ENCODE data around the gene MX2. TPM values are rescaled to one million over a fixed set of nuclear protein-coding genes. Genes with fewer than 3 reads are reported as not detected.

Gene MX2
- total and polyA plus RNA-seq, 4 donors = 0.69 to 4.7 (median 2.2) TPM

- no peaks in the 10 kb centered on the region for H3K9me3 ChIP-seq (ENCODE audit: control insufficient read depth in 4 of 4, low read length in 3 of 4)
- no peak overlapping the region for H3K4me3 ChIP-seq (ENCODE audit: low read depth in 1 of 3, low read length in 3 of 3)
- peaks cover 0 to 4% (median 0%) of the 10 kb centered on the region in 4 donors for H3K4me1 ChIP-seq (ENCODE audit: control insufficient read depth in 4 of 4, insufficient read depth in 4 of 4, low read length in 3 of 4)
- DNase-seq (ENCODE audit: low spot score) = no peak
- TF ChIP-seq SP1 (IDR thresholded peaks at IDR 0.05) (no peak), TAF1 (conservative IDR thresholded peaks at IDR 0.05) (no peak), CTCF (IDR thresholded peaks at IDR 0.05; ENCODE audit: low read depth, low read length, missing input control) (no peak), NR2F2 (IDR thresholded peaks at IDR 0.05) (no peak), ATF3 (IDR thresholded peaks at IDR 0.05) (no peak), GABPA (IDR thresholded peaks at IDR 0.05 in 1 of 2, conservative IDR thresholded peaks at IDR 0.05 in 1 of 2) (no peak), EGR1 (IDR thresholded peaks at IDR 0.05; ENCODE audit: low read depth in 2 of 2) (no peak), HNF4A (conservative IDR thresholded peaks at IDR 0.05) (no peak), RAD21 (IDR thresholded peaks at IDR 0.05) (no peak), MAX (IDR thresholded peaks at IDR 0.05) (no peak), FOXA2 (IDR thresholded peaks at IDR 0.05) (no peak), YY1 (IDR thresholded peaks at IDR 0.05) (no peak), FOXA1 (IDR thresholded peaks at IDR 0.05) (no peak), RXRA (IDR thresholded peaks at IDR 0.05) (no peak), HNF4G (IDR thresholded peaks at IDR 0.05) (no peak), ZBTB33 (IDR thresholded peaks at IDR 0.05) (no peak), JUND (IDR thresholded peaks at IDR 0.05) (no peak)
- TF ChIP-seq, protein P1, sequence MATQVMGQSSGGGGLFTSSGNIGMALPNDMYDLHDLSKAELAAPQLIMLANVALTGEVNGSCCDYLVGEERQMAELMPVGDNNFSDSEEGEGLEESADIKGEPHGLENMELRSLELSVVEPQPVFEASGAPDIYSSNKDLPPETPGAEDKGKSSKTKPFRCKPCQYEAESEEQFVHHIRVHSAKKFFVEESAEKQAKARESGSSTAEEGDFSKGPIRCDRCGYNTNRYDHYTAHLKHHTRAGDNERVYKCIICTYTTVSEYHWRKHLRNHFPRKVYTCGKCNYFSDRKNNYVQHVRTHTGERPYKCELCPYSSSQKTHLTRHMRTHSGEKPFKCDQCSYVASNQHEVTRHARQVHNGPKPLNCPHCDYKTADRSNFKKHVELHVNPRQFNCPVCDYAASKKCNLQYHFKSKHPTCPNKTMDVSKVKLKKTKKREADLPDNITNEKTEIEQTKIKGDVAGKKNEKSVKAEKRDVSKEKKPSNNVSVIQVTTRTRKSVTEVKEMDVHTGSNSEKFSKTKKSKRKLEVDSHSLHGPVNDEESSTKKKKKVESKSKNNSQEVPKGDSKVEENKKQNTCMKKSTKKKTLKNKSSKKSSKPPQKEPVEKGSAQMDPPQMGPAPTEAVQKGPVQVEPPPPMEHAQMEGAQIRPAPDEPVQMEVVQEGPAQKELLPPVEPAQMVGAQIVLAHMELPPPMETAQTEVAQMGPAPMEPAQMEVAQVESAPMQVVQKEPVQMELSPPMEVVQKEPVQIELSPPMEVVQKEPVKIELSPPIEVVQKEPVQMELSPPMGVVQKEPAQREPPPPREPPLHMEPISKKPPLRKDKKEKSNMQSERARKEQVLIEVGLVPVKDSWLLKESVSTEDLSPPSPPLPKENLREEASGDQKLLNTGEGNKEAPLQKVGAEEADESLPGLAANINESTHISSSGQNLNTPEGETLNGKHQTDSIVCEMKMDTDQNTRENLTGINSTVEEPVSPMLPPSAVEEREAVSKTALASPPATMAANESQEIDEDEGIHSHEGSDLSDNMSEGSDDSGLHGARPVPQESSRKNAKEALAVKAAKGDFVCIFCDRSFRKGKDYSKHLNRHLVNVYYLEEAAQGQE (IDR thresholded peaks at IDR 0.05) = no peak
- no peak overlapping the region for H3K27ac ChIP-seq (ENCODE audit: low read depth in 1 of 2, low read length in 2 of 2)
- H3K36me3 ChIP-seq (ENCODE audit: control insufficient read depth in 4 of 4, insufficient read depth in 3 of 4, low read depth in 1 of 4, low read length in 3 of 4) = no peaks in the 10 kb centered on the region
- H3K27me3 ChIP-seq (ENCODE audit: control insufficient read depth in 4 of 4, insufficient read depth in 4 of 4, low read length in 3 of 4) = peaks cover 0 to 5% (median 1%) of the 10 kb centered on the region in 4 donors
- no peak overlapping the region for H3K9ac ChIP-seq (ENCODE audit: low read depth in 1 of 2, low read length in 2 of 2)
- 93% methylated on average over 6 of the region's 6 CpGs for WGBS
Measured at GRCh38 chr21:41315726-41316125, 46.1 kb upstream of the MX2 start.
